Gastroesophageal sphincter (tissue), 3 donors: Measurements from ENCODE around the gene UGT2A2.
"Not testable (repeated sequence)": the region's sequence is repeated elsewhere in the genome, so short reads cannot be mapped to it uniquely, and the experiment has no call there.

ENCODE experiments used
- POLR2A ChIP-seq, 2 donors: fragments of 450-650 bp; IDR thresholded peaks; one replicate each; pipeline ENCODE4 v1.6.1; 2017; ENCODE audit warnings: antibody characterized with exemption in 2 of 2, mild to moderate bottlenecking in 2 of 2, moderate library complexity in 1 of 2
- POLR2AphosphoS5 ChIP-seq: sonication (generic); formaldehyde crosslinking; IDR thresholded peaks from one replicate; pipeline ENCODE4 v1.6.1; 2017; ENCODE audit warnings: antibody characterized with exemption
- TF ChIP-seq, protein P1 (sequence below), 4 experiments: fragments of 200-600 bp in 2 of 4; fragments of 450-650 bp in 2 of 4; sonication (generic) in 1 of 4; IDR thresholded peaks; one replicate each; pipeline ENCODE4 v1.5.1; 2017 to 2019; ENCODE audit warnings: antibody characterized with exemption in 4 of 4, mild to moderate bottlenecking in 2 of 4, moderate library complexity in 2 of 4

DNA sequence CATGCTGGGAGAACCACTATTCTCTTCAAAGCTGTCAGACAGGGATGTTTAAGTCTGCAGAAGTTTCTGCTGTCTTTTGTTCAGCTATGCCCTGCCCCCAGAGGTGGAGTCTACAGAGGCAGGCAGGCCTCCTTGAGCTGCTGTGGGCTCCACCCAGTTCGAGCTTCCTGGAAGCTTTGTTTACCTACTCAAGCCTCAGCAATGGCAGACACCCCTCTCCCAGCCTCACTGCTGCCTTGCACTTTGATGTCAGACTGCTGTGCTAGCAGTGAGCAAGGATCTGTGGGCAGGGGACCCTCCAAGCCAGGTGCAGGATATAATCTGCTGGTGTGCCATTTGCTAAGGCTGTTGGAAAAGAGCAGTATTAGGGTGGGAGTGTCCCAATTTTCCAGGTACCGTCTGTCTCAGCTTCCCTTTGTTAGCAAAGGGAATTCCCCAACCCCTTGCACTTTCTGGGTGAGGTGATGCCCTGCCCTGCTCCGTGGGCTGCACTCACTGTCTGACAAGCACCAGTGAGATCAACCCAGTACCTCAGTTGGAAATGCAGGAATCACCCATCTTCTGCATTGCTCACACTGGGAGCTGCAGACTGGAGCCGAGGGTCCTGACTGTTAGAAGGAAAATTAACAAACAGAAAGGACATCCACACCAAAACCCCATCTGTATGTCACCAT is 21.8 kb upstream of the UGT2A2 start:
- TF ChIP-seq, protein P1, sequence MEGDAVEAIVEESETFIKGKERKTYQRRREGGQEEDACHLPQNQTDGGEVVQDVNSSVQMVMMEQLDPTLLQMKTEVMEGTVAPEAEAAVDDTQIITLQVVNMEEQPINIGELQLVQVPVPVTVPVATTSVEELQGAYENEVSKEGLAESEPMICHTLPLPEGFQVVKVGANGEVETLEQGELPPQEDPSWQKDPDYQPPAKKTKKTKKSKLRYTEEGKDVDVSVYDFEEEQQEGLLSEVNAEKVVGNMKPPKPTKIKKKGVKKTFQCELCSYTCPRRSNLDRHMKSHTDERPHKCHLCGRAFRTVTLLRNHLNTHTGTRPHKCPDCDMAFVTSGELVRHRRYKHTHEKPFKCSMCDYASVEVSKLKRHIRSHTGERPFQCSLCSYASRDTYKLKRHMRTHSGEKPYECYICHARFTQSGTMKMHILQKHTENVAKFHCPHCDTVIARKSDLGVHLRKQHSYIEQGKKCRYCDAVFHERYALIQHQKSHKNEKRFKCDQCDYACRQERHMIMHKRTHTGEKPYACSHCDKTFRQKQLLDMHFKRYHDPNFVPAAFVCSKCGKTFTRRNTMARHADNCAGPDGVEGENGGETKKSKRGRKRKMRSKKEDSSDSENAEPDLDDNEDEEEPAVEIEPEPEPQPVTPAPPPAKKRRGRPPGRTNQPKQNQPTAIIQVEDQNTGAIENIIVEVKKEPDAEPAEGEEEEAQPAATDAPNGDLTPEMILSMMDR (IDR thresholded peaks at IDR 0.05) = not testable (repeated sequence)
- not testable (repeated sequence) for TF ChIP-seq POLR2A (IDR thresholded peaks at IDR 0.05); POLR2AphosphoS5
